HG03575 (cell line): ENCODE data around the gene RAET1E.
"Not testable (repeated sequence)": the region's sequence is repeated elsewhere in the genome, so short reads cannot be mapped to it uniquely, and the experiment has no call there.

Experiments used
- ATAC-seq: cut with Tn5 transposase; IDR thresholded peaks from one replicate; pipeline ENCODE4 v1.9.1; 2021; ENCODE audit not compliant: unreplicated experiment, insufficient number of reproducible peaks, low FRiP score; ENCODE audit errors: extremely low read depth

Gene RAET1E, protein sequence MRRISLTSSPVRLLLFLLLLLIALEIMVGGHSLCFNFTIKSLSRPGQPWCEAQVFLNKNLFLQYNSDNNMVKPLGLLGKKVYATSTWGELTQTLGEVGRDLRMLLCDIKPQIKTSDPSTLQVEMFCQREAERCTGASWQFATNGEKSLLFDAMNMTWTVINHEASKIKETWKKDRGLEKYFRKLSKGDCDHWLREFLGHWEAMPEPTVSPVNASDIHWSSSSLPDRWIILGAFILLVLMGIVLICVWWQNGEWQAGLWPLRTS

DNA sequence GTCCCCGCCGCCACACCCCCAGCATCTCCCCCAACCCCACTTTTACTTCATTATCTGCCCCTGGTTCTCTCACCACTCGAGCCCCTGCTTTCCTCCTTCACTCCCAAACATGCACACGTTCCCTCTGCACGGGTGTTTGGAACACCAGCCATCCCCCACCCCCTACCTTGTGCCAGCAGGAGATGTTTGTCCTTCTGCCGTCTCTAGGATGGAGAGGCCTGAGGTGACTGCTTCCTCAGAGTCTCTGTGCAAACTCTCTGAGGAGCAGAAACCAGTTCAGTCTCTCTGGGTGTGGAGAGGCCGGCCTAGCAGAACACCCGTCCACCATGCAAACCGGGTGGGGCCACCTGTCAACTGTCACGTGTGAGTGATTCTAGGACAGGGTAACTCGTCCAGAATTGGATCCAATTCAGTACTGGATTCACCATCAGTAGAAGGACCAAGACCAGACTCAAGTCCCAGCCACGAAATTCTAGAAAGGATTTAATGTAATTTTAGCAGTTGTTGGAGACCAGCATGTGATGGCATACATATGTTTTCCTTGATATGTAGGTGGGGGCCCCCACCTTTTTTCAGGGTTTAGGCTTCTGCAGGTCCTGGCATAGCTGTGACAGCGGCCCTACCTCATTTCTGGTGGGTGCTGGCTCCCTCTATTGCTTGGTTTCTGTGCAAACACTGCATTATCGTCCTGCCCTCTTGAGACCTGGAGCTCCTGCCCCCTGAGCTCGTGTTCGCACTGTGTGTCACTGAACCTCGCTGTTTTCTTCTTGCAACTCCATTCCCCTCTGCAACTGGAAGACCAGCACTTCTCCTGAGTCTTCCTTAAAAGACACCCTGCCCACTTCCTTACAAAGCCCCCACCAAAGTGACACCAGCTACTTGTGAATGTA lies at the start of gene RAET1E:
Gene RAET1E, minus strand, starts transcription at position 259 of the 890 bp plus-strand sequence. CDS start 7,212 bp downstream, outside the sequence.
- no peak for ATAC-seq

DNA sequence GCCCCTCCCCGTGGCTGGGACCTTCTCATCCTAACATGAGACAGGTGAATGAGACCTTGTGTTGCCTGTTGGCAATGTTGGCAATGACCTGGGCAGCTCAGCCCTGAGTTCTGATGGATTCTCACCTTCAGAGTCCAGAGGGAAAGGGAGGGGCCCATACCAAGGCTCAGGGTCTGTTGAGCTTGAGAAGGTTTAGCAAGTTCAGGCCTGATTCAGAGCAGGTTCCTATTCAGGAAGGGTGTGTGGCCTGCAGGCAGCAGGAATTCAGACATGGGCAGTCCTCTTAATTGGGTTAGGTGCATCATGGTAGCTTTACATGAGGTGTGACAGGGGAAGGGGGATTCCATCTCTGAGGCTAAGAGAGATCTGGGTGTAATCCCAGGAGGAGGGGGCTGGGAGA lies 49.6 kb upstream of the RAET1E start:
- ATAC-seq = not testable (repeated sequence)

DNA sequence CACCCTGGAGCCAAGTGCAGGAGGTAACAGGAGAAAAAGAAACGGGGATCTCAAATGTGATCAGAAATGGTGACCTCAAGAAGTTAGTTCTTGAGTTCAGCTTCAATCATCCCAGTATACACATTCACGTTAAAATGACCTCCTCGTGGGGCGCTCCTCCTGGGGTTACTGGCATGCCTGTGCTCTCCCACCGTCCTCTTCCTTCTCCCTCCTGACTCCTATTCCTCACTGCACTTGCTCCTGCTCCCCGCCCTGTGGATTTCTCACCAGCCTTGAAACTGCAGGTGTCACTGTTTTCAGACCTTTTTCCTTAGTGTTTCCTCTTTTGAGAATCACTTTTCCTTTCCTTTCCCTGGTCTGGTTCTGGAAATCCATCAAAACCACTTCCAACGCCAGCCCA lies 48.7 kb upstream of the RAET1E start:
- not testable (repeated sequence) for ATAC-seq

DNA sequence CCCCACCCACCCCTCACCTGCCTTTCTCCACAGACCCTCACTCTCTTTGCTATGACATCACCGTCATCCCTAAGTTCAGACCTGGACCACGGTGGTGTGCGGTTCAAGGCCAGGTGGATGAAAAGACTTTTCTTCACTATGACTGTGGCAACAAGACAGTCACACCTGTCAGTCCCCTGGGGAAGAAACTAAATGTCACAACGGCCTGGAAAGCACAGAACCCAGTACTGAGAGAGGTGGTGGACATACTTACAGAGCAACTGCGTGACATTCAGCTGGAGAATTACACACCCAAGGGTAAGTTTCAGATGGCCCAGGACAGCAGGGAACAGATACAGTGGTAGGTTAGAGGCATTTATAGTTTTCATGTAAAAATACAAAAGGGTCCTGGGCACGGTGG lies 47.4 kb upstream of the RAET1E start:
- ATAC-seq = not testable (repeated sequence)

DNA sequence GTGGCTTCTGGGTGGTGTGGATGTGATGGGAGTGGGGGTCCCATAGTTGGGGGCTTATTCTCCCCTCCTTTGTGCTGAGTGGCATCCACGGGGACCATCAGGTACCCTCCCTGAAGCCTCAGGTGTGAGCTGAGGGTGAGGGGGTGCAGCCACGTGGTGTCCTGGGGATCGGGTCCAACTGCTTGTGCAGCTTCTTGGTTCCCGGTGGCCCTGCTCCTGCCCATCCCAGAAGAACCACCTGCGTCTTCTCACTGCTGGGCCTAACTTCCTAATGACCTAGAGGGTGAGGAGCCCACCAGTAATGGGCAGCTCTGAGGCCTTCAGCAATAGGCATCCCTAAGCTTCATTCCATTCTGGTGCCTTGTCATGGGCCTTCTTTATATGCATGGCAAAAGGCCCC lies 45.4 kb upstream of the RAET1E start:
- not testable (repeated sequence) for ATAC-seq

DNA sequence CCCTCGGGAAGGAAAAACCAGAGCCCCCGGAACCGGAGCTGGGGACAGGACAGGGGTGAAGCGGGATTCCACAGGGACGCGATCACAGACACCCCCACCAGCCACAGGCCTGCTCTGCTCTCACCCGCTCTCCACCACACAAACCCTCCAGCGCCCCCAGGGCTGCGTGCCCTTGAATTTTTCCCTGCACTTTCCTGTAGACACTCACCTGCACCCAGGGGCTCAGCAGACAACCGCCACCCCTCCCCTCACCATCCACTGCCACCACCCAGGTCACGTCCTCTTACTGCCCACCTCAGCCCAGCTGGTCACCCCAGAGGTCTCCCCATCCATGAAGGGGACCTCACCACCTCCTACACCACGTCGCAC lies 44.5 kb upstream of the RAET1E start:
- ATAC-seq = no peak

DNA sequence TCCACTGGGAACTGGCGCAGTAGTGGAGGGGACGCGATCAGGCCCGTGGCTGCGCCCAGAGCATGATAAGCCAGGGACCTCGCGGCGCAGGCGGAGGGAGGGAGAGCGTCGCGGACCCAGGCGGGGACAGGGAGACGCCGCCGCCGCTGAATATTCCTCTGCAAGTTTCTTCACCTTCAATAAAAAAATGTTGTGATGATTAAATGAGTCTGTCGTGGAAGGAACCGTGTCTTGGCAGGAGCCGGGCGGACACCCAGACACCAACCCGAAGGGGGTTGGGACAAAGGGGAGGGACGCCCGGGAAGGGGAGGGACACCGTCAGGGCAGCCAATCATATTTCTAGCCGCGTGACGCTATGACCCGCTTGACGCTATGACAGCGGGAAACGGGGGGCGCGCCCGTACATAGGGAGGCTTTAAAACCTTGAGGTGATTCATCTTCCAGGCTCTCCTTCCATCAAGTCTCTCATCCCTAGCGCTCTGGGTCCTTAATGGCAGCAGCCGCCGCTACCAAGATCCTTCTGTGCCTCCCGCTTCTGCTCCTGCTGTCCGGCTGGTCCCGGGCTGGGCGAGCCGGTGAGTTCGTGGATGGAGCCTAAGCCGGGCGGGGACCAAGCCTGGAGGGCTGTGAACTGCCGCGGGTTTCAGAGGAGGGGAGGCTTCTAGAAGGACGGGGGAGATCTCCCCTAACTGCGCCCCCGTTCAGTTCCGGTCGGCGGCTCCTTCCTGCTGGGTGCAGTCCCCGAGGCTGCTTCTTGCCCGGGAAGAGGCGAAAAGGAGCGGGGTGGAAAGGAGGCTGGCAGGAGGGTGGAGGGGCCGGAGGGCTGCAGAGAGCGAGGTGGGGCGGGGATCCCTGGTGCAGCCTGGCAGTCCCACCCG lies 43.9 kb upstream of the RAET1E start, which contains the start of gene ULBP2:
Gene ULBP2, plus strand, starts transcription at position 432 of the 878 bp plus-strand sequence. Its CDS starts 59 bp downstream, at position 491.
- ATAC-seq = no peak

DNA sequence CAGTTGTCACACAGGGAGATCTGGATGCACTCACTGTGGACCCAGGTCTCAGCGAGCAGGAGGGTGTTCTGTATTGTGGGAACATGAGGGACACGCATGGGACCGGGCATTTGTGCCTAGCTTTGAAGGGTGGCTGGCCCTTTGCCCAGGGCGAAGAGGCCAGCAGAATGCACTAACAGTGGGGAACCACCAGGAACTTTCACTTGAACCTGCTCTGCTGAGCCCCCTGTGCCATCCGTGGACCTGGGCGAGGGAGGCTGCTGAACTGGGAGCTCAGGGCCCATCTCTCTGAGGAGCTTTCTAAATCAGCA lies 42.7 kb upstream of the RAET1E start:
- no peak for ATAC-seq

DNA sequence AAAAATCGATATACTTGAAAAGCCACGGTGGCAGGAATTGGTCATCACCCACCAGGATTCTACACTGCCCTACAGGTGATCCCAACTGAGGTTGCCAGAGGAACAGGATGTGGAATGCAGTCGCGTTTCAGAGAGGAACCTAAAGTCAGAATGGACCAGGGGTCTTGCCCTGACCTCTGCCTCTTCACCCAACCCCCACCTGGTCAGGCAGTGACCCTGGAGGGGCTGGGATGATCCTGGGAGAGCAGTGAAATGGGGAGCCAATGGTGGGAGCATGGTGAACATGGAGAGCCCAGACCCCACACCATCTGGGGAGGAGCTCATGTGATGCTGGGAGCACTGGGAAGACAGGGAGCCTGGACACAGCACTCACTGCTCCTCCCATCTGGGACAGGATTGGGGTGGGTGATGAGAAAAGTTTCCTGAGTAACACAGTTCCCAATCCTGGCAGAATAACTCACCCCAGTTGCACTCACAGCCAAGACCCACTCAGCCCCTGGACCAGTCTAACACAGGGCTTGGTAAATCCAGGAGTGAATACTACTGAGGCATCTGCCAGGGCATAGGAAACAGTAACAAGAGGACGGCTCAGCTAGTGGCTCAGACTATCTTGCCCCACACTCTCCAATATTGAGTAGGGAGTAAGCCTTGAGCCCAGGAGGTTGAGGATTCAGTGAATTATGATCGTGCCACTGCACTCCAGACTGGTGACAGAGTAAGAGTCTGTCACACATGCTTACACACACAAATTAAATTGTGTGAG lies 42.2 kb upstream of the RAET1E start:
- no peak for ATAC-seq

DNA sequence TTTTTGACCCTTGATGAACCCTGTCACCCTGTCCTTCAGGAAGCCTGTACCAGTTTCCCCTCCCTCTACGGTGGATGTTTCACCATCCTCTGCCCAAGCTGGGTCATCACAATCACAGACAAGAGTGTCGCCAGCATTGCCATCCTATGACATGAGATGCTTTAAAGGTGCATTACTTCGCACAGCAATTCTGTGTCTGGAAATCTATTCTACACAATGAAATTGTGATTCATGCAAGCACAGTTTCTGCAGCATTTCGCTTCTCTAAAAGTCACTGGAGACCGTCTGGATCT lies 41.4 kb upstream of the RAET1E start:
- ATAC-seq = no peak

DNA sequence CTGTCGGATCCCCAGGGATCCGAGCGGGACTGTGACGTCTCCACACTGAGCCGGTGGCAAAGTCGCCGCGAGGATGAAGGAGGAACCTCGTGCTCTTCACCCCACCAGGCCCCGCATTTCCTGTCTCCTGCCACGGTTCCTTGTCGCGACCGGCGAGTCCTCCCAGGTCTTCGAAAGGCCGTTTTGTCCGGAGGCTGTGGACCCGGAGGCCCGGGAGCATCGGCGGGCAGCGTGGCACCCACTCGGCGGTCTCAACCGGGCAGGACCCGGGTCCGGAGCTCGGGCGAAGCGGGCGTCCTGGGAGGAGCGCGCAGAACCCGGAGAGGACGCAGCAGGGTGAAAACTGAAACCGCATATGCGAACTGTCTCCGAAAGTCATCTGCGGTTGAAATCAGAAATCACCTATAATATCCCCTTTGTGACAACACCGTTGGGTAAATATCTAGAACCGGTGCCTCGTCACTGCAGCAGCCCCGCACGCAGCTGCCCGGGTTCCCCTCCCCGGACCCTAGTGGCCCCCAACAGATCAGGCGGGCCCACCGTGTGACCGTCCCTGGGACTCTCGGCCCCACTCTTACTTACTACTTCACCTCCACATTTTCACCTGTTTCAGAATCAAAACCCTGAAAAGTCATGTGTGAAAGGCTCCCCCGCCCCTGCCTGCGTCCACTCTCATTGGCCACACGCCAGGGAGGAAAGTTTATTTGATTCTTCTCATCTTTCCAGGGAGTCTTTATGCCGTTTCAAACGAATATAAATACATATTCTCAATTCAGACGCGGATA lies 40.9 kb upstream of the RAET1E start:
- peak; percentile 70 for ATAC-seq

DNA sequence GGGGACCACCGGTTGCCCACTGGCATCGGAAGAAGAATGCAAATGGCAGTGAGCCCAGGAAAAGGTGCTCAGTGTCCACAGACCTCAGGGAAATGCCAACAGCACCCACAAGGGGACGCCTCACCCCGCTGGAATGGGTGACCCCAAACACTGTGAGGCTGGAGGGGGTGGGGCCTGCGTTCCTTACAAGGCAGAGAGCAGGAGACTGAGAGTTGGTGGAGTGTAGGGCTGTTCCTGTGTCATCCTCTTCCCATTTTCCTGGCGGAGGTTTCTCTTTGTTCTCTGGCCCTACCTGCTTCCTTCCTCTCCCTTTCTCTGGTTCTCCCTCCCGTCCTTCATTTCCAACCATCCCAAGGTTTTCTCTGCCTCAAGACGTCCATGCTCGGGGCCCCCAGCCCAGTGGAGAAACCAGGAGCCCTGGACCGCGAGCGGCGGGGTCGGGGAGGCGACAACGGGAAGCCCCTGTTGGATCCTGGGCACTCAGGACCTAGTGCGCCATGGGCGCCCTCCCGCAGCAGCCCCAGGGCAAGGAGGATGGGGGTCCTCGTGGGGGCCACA lies 40.2 kb upstream of the RAET1E start:
- ATAC-seq = not testable (repeated sequence)

DNA sequence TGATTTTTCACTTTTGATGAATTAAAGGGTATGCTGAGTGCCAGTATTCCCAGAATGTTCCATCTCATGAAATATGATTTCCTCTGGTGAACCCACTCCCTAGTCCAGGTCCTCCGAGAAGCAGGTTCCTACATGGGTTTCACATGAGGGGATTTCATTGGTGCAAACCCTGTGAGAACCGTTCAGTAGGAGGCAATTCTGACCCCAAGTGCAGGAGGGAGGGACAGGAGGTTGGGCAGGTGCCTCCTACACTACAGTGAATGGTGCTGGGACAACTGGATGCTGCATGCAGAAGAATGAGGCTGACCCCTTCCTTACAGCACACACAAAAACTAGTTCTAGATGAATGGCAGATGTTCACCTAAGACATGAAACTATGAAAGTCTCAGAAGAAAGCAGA lies 38.8 kb upstream of the RAET1E start:
- ATAC-seq = no peak

DNA sequence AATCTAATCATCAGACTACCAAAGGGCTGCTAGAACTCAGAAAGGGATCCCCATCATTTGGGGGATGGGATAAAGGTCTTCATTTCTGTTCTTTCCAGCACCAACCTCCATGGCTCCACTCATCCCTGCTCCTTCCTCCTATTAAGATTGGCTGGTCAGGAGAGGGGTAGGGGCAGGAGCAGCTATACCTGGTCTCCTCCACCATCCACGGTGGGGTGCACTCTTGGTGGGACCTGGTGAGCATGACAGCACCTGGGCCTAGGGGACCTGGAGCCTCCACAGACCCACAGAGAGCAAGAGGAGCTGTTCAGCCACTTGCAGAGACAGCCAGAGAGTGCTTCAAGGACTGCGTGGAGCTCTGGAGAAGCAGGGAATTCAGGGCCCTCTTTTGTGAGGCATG lies 37.8 kb upstream of the RAET1E start:
- ATAC-seq = no peak

DNA sequence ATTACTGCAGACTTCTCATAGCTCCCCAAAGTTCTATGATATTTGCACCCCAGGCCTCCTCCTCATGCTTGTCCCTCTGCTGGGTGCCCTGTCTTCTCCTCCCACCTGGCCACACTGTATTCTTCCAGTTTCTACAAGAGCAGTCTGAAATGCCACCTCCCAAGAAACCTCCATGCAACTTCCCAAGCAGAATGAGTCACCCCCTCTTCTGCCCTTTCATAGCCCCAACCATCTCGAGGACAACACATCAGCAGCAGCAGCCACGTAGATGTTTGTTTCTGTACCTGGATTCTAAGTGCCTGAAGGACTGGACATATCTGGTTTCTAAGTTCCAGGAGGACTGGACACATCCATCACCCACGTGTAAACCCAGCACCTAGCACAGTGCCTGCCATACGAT lies 37.3 kb upstream of the RAET1E start:
- no peak for ATAC-seq

DNA sequence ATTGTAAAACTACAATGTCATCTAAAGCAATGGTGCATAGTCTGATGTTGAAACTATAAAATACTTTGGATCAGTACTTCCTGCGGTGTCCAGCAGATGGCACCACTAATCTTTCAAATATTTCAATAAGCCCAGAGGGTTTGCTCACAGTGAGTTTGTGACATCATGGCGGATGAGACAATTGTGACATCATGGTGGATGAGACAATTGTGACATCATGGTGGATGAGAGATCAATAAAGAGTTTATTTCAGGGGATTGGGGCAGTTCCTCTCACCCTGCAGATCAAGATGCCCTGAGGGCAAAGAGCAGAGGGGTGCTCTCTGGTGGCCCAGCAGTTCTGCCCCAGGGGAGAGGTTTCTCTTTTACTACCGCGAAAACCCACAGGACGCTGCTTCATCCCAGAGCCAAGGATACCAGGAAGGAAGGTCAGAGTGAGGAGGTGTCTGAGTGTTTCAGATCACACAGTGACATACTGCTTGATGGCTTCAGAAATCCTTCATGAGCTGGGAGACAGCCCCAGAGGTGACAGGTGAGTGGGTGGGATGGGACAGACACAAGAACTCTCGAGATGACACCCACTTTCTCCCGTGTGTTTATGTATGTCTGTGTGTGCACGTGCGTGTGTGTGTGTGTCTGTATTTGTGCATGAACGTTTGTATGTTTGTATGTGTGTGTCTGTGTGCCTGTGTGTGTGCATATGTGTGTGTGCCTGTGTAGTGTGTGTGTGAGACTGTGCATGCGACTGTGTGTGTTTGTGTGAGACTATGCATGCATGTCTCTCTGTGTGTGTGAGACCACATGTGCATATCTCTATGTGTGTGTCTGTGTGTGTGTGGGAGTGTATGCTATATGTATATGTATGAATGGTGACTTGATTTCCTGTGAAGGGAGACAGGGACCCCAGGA lies 36.6 kb upstream of the RAET1E start:
- no peak for ATAC-seq

DNA sequence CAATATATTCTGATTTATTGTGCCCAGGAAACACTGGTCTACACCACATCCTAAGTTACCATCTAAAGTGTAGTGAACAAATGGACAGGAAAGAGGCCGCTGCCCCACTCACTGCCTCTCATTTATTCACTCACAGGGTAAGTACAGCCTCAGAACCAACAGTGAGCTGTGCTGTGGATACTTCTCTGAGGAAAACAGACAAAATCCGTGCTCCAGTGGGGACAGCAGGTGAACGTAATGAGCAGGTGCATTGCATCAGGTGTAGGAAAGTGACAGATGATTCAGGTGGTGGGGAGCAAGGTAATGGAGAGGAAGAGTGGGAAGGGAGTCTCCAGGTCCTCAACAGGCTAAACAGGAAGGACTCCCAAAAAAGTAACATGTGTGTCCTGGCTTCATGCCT lies 35.5 kb upstream of the RAET1E start:
- no peak for ATAC-seq
